GM12892 (cell line): Measurements from ENCODE around the gene DCC.

Experiments used
- DNase-seq: peaks from one replicate; pipeline ENCODE4 v3.0.0; 2011; ENCODE audit not compliant: insufficient read length
- FAIRE-seq: peaks from 2 replicates; lab custom pipeline; 2011; peaks lifted over from hg19 to GRCh38; lab: Jason Lieb, UNC
- POLR2A ChIP-seq: IDR thresholded peaks from 2 replicates; pipeline ENCODE4 v1.6.1; 2011; ENCODE audit warnings: low read depth, low read length, control low read depth
- POLR2AphosphoS5 ChIP-seq: IDR thresholded peaks from 2 replicates; pipeline ENCODE4 v1.6.1; 2011; ENCODE audit warnings: low read depth, low read length, control low read depth
- TAF1 ChIP-seq: IDR thresholded peaks from 2 replicates; pipeline ENCODE4 v1.6.1; 2011; ENCODE audit warnings: low read depth, mild to moderate bottlenecking, control low read depth, low read length, borderline replicate concordance

The DCC gene

GRCh38 chr18:52995875-52996274 lies 655.9 kb downstream of the DCC start:
- DNase-seq (no peak), FAIRE-seq (no peak)
- TF ChIP-seq POLR2AphosphoS5 (no peak), TAF1 (no peak), POLR2A (no peak)

DNA sequence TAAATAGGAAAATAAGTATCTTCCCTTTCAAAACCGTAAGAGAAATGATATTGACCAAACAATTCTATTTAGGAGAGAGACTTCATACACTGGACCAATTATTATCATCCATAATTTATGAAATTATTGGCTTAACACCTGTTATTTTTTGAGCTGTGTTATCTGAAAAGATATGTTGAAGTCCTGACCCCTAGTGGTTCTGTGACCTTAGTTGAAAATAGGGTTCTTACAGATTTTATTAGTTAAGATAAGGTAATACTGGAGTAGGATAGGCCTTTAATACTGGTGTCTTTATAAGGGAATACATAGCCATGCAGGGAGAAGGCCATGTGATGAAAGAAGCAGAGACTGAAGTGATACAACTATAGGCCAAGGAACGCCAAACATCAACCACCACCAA lies 659.6 kb downstream of the DCC start:
- TF ChIP-seq POLR2AphosphoS5 (no peak), POLR2A (no peak), TAF1 (no peak)
- DNase-seq: no peak
- FAIRE-seq: no peak

GRCh38 chr18:53004798-53005197 lies 664.8 kb downstream of the DCC start:
- no peak for FAIRE-seq
- no peak for TF ChIP-seq POLR2A
- no peak for TF ChIP-seq TAF1
- no peak for TF ChIP-seq POLR2AphosphoS5
- DNase-seq: no peak

GRCh38 chr18:53018791-53019190 lies 678.8 kb downstream of the DCC start:
- no peak for TF ChIP-seq POLR2A
- no peak for TF ChIP-seq POLR2AphosphoS5
- TF ChIP-seq TAF1: no peak
- no peak for FAIRE-seq
- no peak for DNase-seq

- TF ChIP-seq POLR2A (no peak), TAF1 (no peak), POLR2AphosphoS5 (no peak)
- FAIRE-seq: no peak
- DNase-seq: no peak
Observed at GRCh38 chr18:53025247-53025646, 685.2 kb downstream of the DCC start.

- TF ChIP-seq POLR2A (no peak), POLR2AphosphoS5 (no peak), TAF1 (no peak)
- FAIRE-seq: no peak
Observed at GRCh38 chr18:53028565-53028964, 688.6 kb downstream of the DCC start.

GRCh38 chr18:53033128-53033527 lies 693.1 kb downstream of the DCC start:
- TF ChIP-seq POLR2AphosphoS5 (no peak), TAF1 (no peak), POLR2A (no peak)
- DNase-seq (no peak), FAIRE-seq (no peak)

More at GRCh38 chr18:53028565-53028964, 688.6 kb downstream of the DCC start:
- DNase-seq: no peak

- no peak for DNase-seq
- TF ChIP-seq POLR2AphosphoS5: no peak
- no peak for TF ChIP-seq POLR2A
- TF ChIP-seq TAF1: no peak
- FAIRE-seq: no peak
Observed at GRCh38 chr18:53038608-53039007, 698.6 kb downstream of the DCC start.

- DNase-seq (no peak), FAIRE-seq (no peak)
- TF ChIP-seq POLR2A (no peak), POLR2AphosphoS5 (no peak), TAF1 (no peak)
Observed at GRCh38 chr18:53040286-53040685, 700.3 kb downstream of the DCC start.

- DNase-seq (no peak), FAIRE-seq (no peak)
- TF ChIP-seq TAF1 (no peak), POLR2AphosphoS5 (no peak), POLR2A (no peak)
Observed at GRCh38 chr18:53056064-53056463, 716.1 kb downstream of the DCC start.

- DNase-seq (no peak), FAIRE-seq (no peak)
- TF ChIP-seq POLR2AphosphoS5: no peak
- no peak for TF ChIP-seq POLR2A
- no peak for TF ChIP-seq TAF1
Observed at GRCh38 chr18:53070788-53071187, 730.8 kb downstream of the DCC start.

DNA sequence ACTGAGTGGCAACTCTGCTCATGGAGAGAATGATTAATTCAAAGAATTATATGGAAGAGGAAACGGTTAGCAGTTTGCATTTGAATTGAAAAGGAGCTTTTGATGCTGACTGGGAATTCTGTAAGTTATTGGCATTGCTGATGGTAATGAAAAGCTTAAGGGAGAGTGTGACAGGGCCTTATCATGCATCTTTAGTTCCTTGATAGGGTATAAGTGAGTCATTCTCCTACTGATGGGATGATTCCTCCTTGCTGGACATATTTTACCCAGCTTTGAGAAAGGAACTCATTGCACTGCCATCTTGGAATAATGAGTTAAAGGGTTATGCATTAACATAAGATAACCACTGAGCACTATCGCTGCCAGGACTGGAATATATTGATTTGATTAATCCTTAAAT lies 740.7 kb downstream of the DCC start:
- TF ChIP-seq POLR2A (no peak), TAF1 (no peak), POLR2AphosphoS5 (no peak)
- FAIRE-seq (no peak), DNase-seq (no peak)

DNA sequence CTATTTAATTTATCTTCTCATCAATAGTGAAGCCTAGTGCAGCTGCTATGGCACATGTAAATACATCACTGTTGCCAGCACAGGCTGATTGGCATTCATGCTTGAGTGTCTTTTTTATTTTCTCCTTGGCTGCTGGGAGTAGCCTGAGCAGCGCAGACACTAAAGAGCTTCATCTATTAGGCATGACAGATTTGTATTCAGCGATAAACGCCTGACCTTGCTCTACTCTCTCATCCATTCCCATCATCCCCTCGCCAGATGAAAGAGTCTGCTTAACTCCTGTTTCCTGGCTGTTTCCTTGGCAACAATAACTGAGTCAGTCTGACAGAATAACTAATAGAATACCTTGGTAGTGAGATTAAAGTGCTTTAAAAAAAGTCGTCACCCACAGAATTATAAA lies 753.6 kb downstream of the DCC start:
- no peak for TF ChIP-seq POLR2A
- no peak for TF ChIP-seq POLR2AphosphoS5
- TF ChIP-seq TAF1: no peak
- FAIRE-seq: no peak
- DNase-seq: no peak

DNA sequence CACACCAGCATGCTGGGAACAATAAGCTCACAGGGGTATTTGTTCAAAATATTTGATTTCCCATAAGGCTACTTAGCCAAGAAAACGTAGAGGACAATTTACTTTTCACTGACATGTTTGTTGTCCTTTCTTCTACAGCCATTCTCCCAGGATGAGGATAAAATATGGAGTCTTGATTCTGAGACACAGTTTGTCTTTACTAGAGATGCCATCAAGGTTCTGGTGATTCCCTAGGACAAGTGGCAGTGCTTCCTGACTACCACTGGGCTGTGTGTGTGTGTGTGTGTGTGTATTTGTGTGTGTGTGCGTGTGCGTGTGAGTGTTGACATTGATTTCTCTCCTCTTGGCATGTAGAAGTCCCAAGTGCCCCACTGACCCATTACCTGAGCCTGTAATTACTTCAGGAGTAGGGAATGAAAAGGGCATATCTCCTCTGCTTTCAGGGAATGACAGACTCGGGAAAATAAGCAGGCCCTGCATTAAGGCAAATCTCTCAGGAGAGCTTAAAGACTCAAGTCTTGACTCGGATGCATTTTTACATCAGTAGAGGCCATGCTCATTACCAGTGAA lies 761.6 kb downstream of the DCC start:
- TF ChIP-seq POLR2AphosphoS5 (no peak), TAF1 (no peak), POLR2A (no peak)
- FAIRE-seq: no peak
- DNase-seq: no peak
